Skeletal muscle satellite cell (primary cell): ENCODE data around the gene KRTAP29-1. TPM values are rescaled to one million over a fixed set of nuclear protein-coding genes. Genes with fewer than 3 reads are reported as not detected.
"Not testable (repeated sequence)": the region's sequence is repeated elsewhere in the genome, so short reads cannot be mapped to it uniquely, and the experiment has no call there.

ENCODE experiments used
- H3K27me3 ChIP-seq: 2 replicates; pipeline ENCODE4 v1.7.0; 2013; ENCODE audit warnings: low read length; ENCODE audit not compliant: control insufficient read depth, insufficient read depth
- H3K36me3 ChIP-seq: 2 replicates; pipeline ENCODE4 v1.7.0; 2013; ENCODE audit warnings: mild to moderate bottlenecking, control low read depth, low read length; ENCODE audit not compliant: insufficient read depth
- H3K4me1 ChIP-seq: 2 replicates; pipeline ENCODE4 v1.7.0; 2013; ENCODE audit warnings: low read length; ENCODE audit not compliant: control insufficient read depth, insufficient read depth
- H3K4me2 ChIP-seq: 2 replicates; pipeline ENCODE4 v1.7.0; 2013; ENCODE audit warnings: mild to moderate bottlenecking, low read length
- H3K4me3 ChIP-seq: 2 replicates; pipeline ENCODE4 v1.7.0; 2013; ENCODE audit warnings: low read length
- H3K9ac ChIP-seq: 2 replicates; pipeline ENCODE4 v1.7.0; 2013; ENCODE audit warnings: mild to moderate bottlenecking, low read depth, low read length, moderate library complexity
- H3K9me3 ChIP-seq: replicated peaks from 2 replicates; pipeline ENCODE4 v1.7.0; 2013; ENCODE audit warnings: mild to moderate bottlenecking, control low read depth, low read length
- small RNA-seq: library from RNA; depleted of rRNA; stranded (forward); fragments of <200 nt; gene quantifications from one replicate; pipeline ENCODE3, GENCODE V24; 2012

KRTAP29-1 gene

GRCh38 chr17:41255381-41256290 lies 47.0 kb downstream of the KRTAP29-1 start, which contains the start of gene KRTAP9-9:
KRTAP9-9 (plus strand) TSS chr17:41255384.
- H3K9me3 ChIP-seq, H3K4me3 ChIP-seq, H3K9ac ChIP-seq, H3K4me2 ChIP-seq, H3K36me3 ChIP-seq: not testable (repeated sequence)
- Histone ChIP-seq H3K27me3 (peaks cover 22% of the 10 kb centered on the region), H3K4me1 (peaks cover 11% of the 10 kb centered on the region)

GRCh38 chr17:41254861-41255260 lies 47.8 kb downstream of the KRTAP29-1 start:
- H3K36me3 ChIP-seq = no peaks in the 10 kb centered on the region
- no peak overlapping the region for H3K4me2 ChIP-seq
- peaks cover 22% of the 10 kb centered on the region for H3K27me3 ChIP-seq
- H3K4me1 ChIP-seq = peaks cover 11% of the 10 kb centered on the region
- H3K4me3 ChIP-seq = no peak overlapping the region
- no peak overlapping the region for H3K9ac ChIP-seq
- H3K9me3 ChIP-seq = no peaks in the 10 kb centered on the region

Small RNA genes within 50 kb of the gene (small RNA-seq; reads per million reads assigned to genes)
- not detected for gene KRTAP9-10P
